Measurements from ENCODE around the gene RNF130.

The RNF130 gene

GRCh38 chr5:180099733-180100611 lies 28.4 kb upstream of the RNF130 start:
- ChIA-PET CTCF (no interaction called here), POLR2A (no interaction called here)
- Histone ChIP-seq H3K27ac (ENCODE audit: extremely low read depth, low read depth, low read length) (no peak overlapping the region), H3K36me3 (ENCODE audit: control insufficient read depth in 2 of 2, insufficient read depth in 1 of 2, low read length in 2 of 2) (no peaks in the 10 kb centered on the region), H3K4me3 (ENCODE audit: low read depth, low read length) (no peak overlapping the region), H3K9me3 (ENCODE audit: control insufficient read depth, insufficient read depth, low read depth, low read length) (no peaks in the 10 kb centered on the region), H3K4me1 (ENCODE audit: control insufficient read depth, insufficient read depth, low read length) (no peaks in the 10 kb centered on the region)
- TF ChIP-seq MYNN (tag by site-specific recombination; IDR thresholded peaks at IDR 0.05; ENCODE audit: borderline replicate concordance) = no peak
- no peak for TF ChIP-seq EGR2 (tag by site-specific recombination; IDR thresholded peaks at IDR 0.05; ENCODE audit: low read depth)
- peak; percentile 31; the same call in 1 of the 2 replicates for TF ChIP-seq ZNF335 (tag by site-specific recombination; conservative IDR thresholded peaks at IDR 0.05)

- Histone ChIP-seq H3K9me3 (ENCODE audit: control insufficient read depth, insufficient read depth, low read depth, low read length) (no peaks in the 10 kb centered on the region), H3K36me3 (ENCODE audit: control insufficient read depth in 2 of 2, insufficient read depth in 1 of 2, low read length in 2 of 2) (no peaks in the 10 kb centered on the region), H3K4me3 (ENCODE audit: low read depth, low read length) (no peak overlapping the region), H3K4me1 (ENCODE audit: control insufficient read depth, insufficient read depth, low read length) (no peaks in the 10 kb centered on the region), H3K27ac (ENCODE audit: extremely low read depth, low read depth, low read length) (no peak overlapping the region)
- TF ChIP-seq GLIS1 (tag by site-specific recombination; IDR thresholded peaks at IDR 0.05) (peak; percentile 13; the same call in 1 of the 2 replicates), ZIC2 (tag by site-specific recombination; IDR thresholded peaks at IDR 0.05) (peak; percentile 86), ELK4 (IDR thresholded peaks at IDR 0.05; ENCODE audit: borderline replicate concordance, low read depth, low read length) (no peak)
- CTCF ChIA-PET = interaction anchor here (0.6 kb wide), 1 partner anchor 9 kb away, joined by 3 read pairs; no protein-coding TSS in a partner anchor
- POLR2A ChIA-PET = no interaction called here
Measured at GRCh38 chr5:180098991-180099732, 27.6 kb upstream of the RNF130 start.

- no peak overlapping the region for H3K4me3 ChIP-seq (ENCODE audit: low read depth, low read length)
- POLR2A ChIA-PET = interaction anchor here (0.6 kb wide), 1 partner anchor 440 kb away, joined by 5 read pairs; no protein-coding TSS in a partner anchor
- no peaks in the 10 kb centered on the region for H3K36me3 ChIP-seq (ENCODE audit: control insufficient read depth in 2 of 2, insufficient read depth in 1 of 2, low read length in 2 of 2)
- no peak overlapping the region for H3K27ac ChIP-seq (ENCODE audit: extremely low read depth, low read depth, low read length)
- H3K4me1 ChIP-seq (ENCODE audit: control insufficient read depth, insufficient read depth, low read length) = no peaks in the 10 kb centered on the region
- no peaks in the 10 kb centered on the region for H3K9me3 ChIP-seq (ENCODE audit: control insufficient read depth, insufficient read depth, low read depth, low read length)
- CTCF ChIA-PET = interaction anchor here (0.6 kb wide), 1 partner anchor 8 kb away, joined by 3 read pairs; no protein-coding TSS in a partner anchor
- TF ChIP-seq ZEB2 (tag by site-specific recombination; IDR thresholded peaks at IDR 0.05) = no peak
- no peak for TF ChIP-seq ZNF501 (tag by site-specific recombination; IDR thresholded peaks at IDR 0.05)
- no peak for TF ChIP-seq ZSCAN23 (tag by site-specific recombination; IDR thresholded peaks at IDR 0.05)
- TF ChIP-seq BCL11B (tag by site-specific recombination; IDR thresholded peaks at IDR 0.05; ENCODE audit: low read depth) = no peak
- no peak for TF ChIP-seq REST (tag by site-specific recombination; IDR thresholded peaks at IDR 0.05)
- TF ChIP-seq KLF8 (tag by site-specific recombination; IDR thresholded peaks at IDR 0.05) = no peak
- TF ChIP-seq SCRT2 (tag by site-specific recombination; IDR thresholded peaks at IDR 0.05) = no peak
- no peak for TF ChIP-seq ZNF423 (tag by site-specific recombination; IDR thresholded peaks at IDR 0.05)
- TF ChIP-seq ZBTB26 (tag by site-specific recombination; optimal IDR thresholded peaks at IDR 0.05) = no peak
- TF ChIP-seq ZNF473 (tag by site-specific recombination; IDR thresholded peaks at IDR 0.05) = no peak
- TF ChIP-seq ZNF530 (tag by site-specific recombination; IDR thresholded peaks at IDR 0.05; ENCODE audit: low read depth) = no peak
- TF ChIP-seq ZNF596 (tag by site-specific recombination; IDR thresholded peaks at IDR 0.05) = no peak
- TF ChIP-seq SP7 (tag by site-specific recombination; IDR thresholded peaks at IDR 0.05) = no peak
- no peak for TF ChIP-seq ZNF148 (tag by site-specific recombination; IDR thresholded peaks at IDR 0.05; ENCODE audit: borderline replicate concordance)
Measured at GRCh38 chr5:180098526-180098925, 27.0 kb upstream of the RNF130 start.

Data from HEK293 (cell line).